T-helper 2 cell treated with Interferon-gamma antibody and Interleukin-4, amounts not matched to agents 5 μg/mL and 100 μg/mL, for 36 hours (primary cell): ENCODE data around the gene PSENEN.

ENCODE experiments used
- DNase-seq: peaks from one replicate; pipeline ENCODE4 v3.0.0; 2021; ENCODE audit warnings: low spot score
- H3K27ac Mint-ChIP-seq: one replicate; pipeline ENCODE4 v1.8.0; 2021; ENCODE audit warnings: mild to moderate bottlenecking, mixed read lengths
- H3K27me3 Mint-ChIP-seq: one replicate; pipeline ENCODE4 v1.8.0; 2021; ENCODE audit warnings: low read depth, mixed read lengths
- H3K36me3 Mint-ChIP-seq: one replicate; pipeline ENCODE4 v1.8.0; 2021; ENCODE audit warnings: low read depth, mixed read lengths
- H3K4me1 Mint-ChIP-seq: one replicate; pipeline ENCODE4 v1.8.0; 2021; ENCODE audit warnings: low read depth, mixed read lengths
- H3K4me3 Mint-ChIP-seq: one replicate; pipeline ENCODE4 v1.8.0; 2022; ENCODE audit warnings: mild to moderate bottlenecking, moderate library complexity, mixed read lengths
- H3K9me3 Mint-ChIP-seq: one replicate; pipeline ENCODE4 v1.8.0; 2021; ENCODE audit warnings: mixed read lengths

The PSENEN gene

GRCh38 chr19:35774274-35775045 lies 29.0 kb downstream of the PSENEN start:
- no peak for DNase-seq
- H3K4me3 Mint-ChIP-seq: peak overlapping the region; percentile 92
- H3K36me3 Mint-ChIP-seq: peaks cover 15% of the 10 kb centered on the region
- H3K27ac Mint-ChIP-seq: no peak overlapping the region
- H3K27me3 Mint-ChIP-seq: no peaks in the 10 kb centered on the region
- H3K4me1 Mint-ChIP-seq: peaks cover 18% of the 10 kb centered on the region
- no peaks in the 10 kb centered on the region for H3K9me3 Mint-ChIP-seq

DNA sequence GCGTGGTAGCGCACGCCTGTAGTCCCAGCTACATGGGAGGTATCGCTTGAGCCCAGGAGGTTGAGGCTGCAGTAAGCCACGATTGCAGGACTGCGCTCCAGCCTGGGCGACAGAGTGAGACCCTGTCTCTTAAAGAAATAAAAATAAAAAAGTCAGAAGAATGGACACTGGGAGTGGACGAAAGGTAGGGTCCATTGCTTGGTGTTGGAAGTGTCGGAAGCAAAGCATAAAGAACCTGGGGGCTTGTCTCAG lies 29.5 kb downstream of the PSENEN start:
- peaks cover 17% of the 10 kb centered on the region for H3K36me3 Mint-ChIP-seq
- H3K27ac Mint-ChIP-seq: peak overlapping the region; percentile 36
- peak overlapping the region; percentile 92 for H3K4me3 Mint-ChIP-seq
- peaks cover 18% of the 10 kb centered on the region for H3K4me1 Mint-ChIP-seq
- no peak for DNase-seq
- no peaks in the 10 kb centered on the region for H3K9me3 Mint-ChIP-seq
- no peaks in the 10 kb centered on the region for H3K27me3 Mint-ChIP-seq

DNA sequence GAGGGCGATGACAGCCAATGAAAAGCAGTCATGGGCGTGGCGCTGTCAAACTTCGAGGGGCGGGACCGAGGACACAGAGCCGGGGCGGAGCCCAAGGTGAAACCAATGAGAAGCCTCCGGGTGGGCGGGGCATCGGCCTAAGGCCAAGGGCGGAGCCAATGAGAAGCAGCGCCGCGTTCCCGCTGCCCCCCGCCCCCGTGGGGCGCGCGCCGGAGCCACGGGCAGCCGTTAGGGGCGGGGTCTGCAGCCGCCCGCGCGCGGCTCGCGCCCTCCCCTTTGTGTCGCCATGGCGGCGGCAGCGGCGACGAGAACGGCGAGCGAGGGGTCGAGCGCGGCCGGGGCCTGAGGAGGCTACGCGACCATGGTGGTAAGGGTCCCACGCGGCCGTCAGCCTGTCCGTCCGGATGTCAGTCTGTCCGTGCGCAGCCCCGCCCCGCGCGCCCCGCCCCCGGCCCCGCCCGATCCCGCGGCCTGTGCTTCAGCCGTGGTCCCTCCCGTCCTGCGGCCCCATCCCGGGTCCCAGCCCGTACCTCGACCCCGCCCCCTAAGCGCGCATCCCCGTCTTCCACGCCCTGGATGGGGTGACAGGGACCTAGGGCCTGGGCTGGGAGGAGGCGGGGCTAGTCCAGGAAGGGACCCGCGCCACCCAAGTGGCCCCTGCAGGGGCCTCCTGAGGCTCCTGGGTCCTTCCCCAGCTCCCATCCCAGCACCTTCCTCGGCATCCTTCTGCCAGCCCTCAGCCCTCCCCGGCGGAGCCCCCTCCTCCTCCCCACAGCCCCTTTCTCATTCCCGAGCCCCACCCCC lies 30.0 kb downstream of the PSENEN start, which contains the start of gene ARHGAP33:
TSS of gene ARHGAP33 (plus strand) at position 267 of the 804 bp plus-strand sequence. CDS start at position 362, 95 bp downstream.
- peak within 1 kb of the TSS; percentile 88 for H3K27ac Mint-ChIP-seq
- H3K9me3 Mint-ChIP-seq: no peaks in the 10 kb centered on the region
- H3K4me3 Mint-ChIP-seq: peak within 1 kb of the TSS; percentile 92
- H3K36me3 Mint-ChIP-seq: peaks cover 17% of the 10 kb centered on the region
- peaks cover 18% of the 10 kb centered on the region for H3K4me1 Mint-ChIP-seq
- DNase-seq: peak; percentile 99
- H3K27me3 Mint-ChIP-seq: no peaks in the 10 kb centered on the region

GRCh38 chr19:35776102-35776788 lies 30.8 kb downstream of the PSENEN start:
- Mint-ChIP-seq H3K4me1 (peaks cover 18% of the 10 kb centered on the region), H3K4me3 (peak overlapping the region; percentile 88)

DNA sequence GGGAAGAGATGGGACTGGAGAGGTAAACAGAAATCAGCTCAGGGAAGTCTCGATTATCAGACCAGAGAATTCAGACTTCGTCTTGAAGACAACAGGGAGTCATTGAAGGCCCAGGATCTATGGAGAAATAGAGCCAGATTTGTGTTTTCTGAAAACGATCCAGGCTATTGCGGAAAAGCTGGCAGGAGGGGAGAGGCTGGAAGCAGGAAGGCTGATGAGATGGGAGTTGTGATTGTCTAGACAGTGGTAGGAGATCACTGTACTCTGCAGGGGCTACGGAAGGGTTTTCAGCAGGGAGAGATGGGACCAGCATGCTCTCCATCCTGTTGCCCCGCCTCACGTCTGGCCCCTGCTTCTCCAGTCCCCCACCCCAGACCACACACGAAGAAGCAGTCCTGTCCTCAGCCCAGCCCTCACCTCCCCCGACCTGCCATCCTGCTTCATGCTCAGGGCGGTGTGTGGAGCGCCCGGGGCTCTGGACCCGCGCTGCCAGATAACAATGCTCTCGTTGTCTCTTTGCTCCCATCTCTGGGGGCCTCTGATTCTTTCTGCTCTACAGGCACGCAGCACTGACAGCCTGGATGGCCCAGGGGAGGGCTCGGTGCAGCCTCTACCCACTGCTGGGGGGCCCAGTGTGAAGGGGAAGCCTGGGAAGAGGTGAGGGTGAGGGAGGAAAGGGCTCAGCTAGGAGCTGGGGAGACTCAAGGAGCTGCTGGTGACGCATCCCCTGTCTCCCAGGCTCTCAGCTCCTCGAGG lies 31.8 kb downstream of the PSENEN start:
- no peaks in the 10 kb centered on the region for H3K27me3 Mint-ChIP-seq
- H3K36me3 Mint-ChIP-seq: peaks cover 16% of the 10 kb centered on the region
- no peak overlapping the region for H3K27ac Mint-ChIP-seq
- H3K4me3 Mint-ChIP-seq: peak overlapping the region; percentile 88
- DNase-seq: no peak
- H3K9me3 Mint-ChIP-seq: no peaks in the 10 kb centered on the region
- H3K4me1 Mint-ChIP-seq: peaks cover 18% of the 10 kb centered on the region

More at GRCh38 chr19:35776102-35776788, 30.8 kb downstream of the PSENEN start:
- Mint-ChIP-seq H3K36me3 (peaks cover 16% of the 10 kb centered on the region), H3K9me3 (no peaks in the 10 kb centered on the region), H3K27me3 (no peaks in the 10 kb centered on the region), H3K27ac (peak overlapping the region; percentile 88)
- no peak for DNase-seq

- H3K4me3 Mint-ChIP-seq: peak overlapping the region; percentile 26
- no peaks in the 10 kb centered on the region for H3K27me3 Mint-ChIP-seq
Observed at GRCh38 chr19:35777961-35778360, 32.5 kb downstream of the PSENEN start.

GRCh38 chr19:35779033-35779432 lies 33.6 kb downstream of the PSENEN start:
- Mint-ChIP-seq H3K27ac (no peak overlapping the region), H3K4me3 (no peak overlapping the region), H3K36me3 (peaks cover 24% of the 10 kb centered on the region), H3K27me3 (no peaks in the 10 kb centered on the region), H3K4me1 (peaks cover 19% of the 10 kb centered on the region), H3K9me3 (no peaks in the 10 kb centered on the region)
- DNase-seq: no peak

More at GRCh38 chr19:35777961-35778360, 32.5 kb downstream of the PSENEN start:
- Mint-ChIP-seq H3K9me3 (no peaks in the 10 kb centered on the region), H3K36me3 (peaks cover 18% of the 10 kb centered on the region), H3K27ac (no peak overlapping the region), H3K4me1 (peaks cover 18% of the 10 kb centered on the region)
- DNase-seq: no peak

DNA sequence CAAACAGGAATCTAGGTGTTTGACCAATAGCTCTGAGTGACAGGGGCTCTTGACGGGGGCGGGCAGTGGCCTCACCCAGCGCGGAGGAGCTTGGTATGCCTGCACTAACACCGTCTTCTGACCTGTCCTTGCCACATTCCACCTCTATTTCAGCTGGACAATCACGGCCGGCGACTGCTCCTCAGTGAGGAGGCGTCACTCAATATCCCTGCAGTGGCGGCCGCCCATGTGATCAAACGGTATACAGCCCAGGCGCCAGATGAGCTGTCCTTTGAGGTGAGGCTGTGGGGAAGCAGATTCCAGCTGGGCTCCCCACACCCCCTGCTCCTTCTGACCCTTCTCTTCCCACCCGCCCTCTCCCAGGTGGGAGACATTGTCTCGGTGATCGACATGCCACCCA lies 34.6 kb downstream of the PSENEN start:
- no peak overlapping the region for H3K4me3 Mint-ChIP-seq
- peaks cover 24% of the 10 kb centered on the region for H3K36me3 Mint-ChIP-seq
- no peaks in the 10 kb centered on the region for H3K27me3 Mint-ChIP-seq
- no peak for DNase-seq
- no peak overlapping the region for H3K27ac Mint-ChIP-seq
- no peaks in the 10 kb centered on the region for H3K9me3 Mint-ChIP-seq
- H3K4me1 Mint-ChIP-seq: peaks cover 12% of the 10 kb centered on the region

DNA sequence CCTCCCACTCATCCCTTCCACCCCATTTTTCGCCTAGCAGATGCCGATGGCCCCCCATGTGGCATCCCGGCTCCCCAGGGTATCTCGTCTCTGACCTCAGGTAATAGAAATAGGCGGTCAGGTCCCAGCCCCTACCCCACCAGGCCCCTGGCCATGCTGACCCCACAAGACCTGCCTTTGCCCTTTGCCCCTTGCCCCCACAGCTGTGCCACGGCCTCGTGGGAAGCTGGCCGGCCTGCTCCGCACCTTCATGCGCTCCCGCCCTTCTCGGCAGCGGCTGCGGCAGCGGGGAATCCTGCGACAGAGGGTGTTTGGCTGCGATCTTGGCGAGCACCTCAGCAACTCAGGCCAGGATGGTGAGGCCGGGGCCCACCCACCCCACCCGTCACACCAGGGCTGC lies 35.3 kb downstream of the PSENEN start:
- H3K27me3 Mint-ChIP-seq: no peaks in the 10 kb centered on the region
- H3K4me3 Mint-ChIP-seq: no peak overlapping the region
- peaks cover 24% of the 10 kb centered on the region for H3K36me3 Mint-ChIP-seq
- H3K4me1 Mint-ChIP-seq: peaks cover 12% of the 10 kb centered on the region
- no peak for DNase-seq
- no peaks in the 10 kb centered on the region for H3K9me3 Mint-ChIP-seq
- no peak overlapping the region for H3K27ac Mint-ChIP-seq

DNA sequence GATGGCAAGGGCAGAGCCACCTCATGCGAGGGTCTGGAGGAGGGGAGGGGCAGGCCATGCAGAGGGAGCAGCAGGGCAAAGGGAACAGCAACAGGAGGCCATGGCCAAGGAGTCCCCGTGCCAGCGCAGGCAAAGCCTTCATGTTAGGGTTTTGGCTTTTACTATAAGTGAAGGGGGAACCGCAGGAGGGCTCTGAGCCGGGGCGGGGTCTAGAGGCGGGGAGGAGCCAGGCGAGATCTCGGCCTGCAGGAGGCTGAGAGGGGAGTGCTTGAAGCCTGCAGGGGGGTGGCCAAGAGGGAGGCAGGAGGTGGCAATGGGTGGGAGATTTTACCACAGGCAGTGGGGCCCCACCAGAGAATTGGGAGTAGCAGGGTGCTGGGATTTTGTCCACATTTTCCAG lies 36.2 kb downstream of the PSENEN start:
- Mint-ChIP-seq H3K36me3 (peaks cover 24% of the 10 kb centered on the region), H3K4me3 (no peak overlapping the region)

GRCh38 chr19:35782589-35782988 lies 37.1 kb downstream of the PSENEN start:
- Mint-ChIP-seq H3K9me3 (no peaks in the 10 kb centered on the region), H3K27me3 (no peaks in the 10 kb centered on the region), H3K27ac (no peak overlapping the region)

More for the DNA sequence above, 36.2 kb downstream of the PSENEN start:
- DNase-seq: no peak
- Mint-ChIP-seq H3K4me1 (peaks cover 5% of the 10 kb centered on the region), H3K27ac (no peak overlapping the region), H3K9me3 (no peaks in the 10 kb centered on the region), H3K27me3 (no peaks in the 10 kb centered on the region)

DNA sequence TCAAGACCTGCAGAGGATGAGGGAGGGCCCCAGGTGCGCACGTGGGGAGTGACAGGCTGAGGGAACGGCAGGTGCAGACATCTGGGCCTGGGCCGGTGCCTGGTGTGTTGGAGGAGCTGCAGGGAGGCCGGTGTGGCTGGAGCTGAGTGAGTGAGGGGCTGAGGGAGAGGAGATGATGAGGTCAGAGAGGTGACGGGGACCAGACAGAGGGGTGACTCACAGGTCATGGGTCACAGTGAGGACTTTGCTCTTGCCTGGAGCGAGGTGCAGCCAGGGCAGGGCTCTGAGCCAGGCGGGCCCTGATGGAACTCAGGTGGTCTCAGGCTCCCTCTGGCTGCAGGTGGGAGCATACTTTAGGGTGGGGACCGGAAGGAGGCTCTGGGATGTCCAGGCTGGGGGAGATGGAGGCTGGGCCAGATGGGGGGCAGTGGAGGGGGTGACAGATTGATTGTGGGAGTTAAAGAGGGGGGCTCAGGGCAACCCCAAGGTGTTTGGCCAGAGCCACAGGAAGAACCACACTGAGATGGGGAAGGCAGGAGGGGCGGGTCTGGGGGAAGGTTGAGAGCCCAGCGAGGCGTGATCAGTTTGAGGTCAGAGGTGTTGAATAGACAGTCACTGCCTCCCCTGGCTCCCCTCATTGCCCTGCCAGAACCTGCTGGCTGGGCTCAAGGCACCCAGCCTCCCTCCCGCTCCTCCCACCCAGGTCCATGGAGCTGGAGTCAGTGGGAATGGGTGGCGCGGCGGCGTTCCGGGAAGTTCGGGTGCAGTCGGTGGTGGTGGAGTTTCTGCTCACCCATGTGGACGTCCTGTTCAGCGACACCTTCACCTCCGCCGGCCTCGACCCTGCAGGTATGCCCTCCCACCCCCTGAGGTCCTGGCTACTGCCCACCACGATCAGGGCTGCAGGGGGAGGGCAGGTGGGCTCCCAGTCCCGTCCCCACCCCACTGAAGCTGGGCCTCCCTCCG lies 38.3 kb downstream of the PSENEN start:
- no peaks in the 10 kb centered on the region for H3K9me3 Mint-ChIP-seq
- no peak overlapping the region for H3K4me3 Mint-ChIP-seq
- no peak overlapping the region for H3K27ac Mint-ChIP-seq
- H3K27me3 Mint-ChIP-seq: no peaks in the 10 kb centered on the region
- DNase-seq: no peak
- peaks cover 16% of the 10 kb centered on the region for H3K36me3 Mint-ChIP-seq
- H3K4me1 Mint-ChIP-seq: peaks cover 1% of the 10 kb centered on the region

More at GRCh38 chr19:35782589-35782988, 37.1 kb downstream of the PSENEN start:
- Mint-ChIP-seq H3K4me3 (no peak overlapping the region), H3K36me3 (peaks cover 20% of the 10 kb centered on the region), H3K4me1 (peaks cover 1% of the 10 kb centered on the region)
- DNase-seq: no peak
